ENCODE results near the gene CNMD.
"Not testable (repeated sequence)": the region's sequence is repeated elsewhere in the genome, so short reads cannot be mapped to it uniquely, and the experiment has no call there.

CNMD gene

DNA sequence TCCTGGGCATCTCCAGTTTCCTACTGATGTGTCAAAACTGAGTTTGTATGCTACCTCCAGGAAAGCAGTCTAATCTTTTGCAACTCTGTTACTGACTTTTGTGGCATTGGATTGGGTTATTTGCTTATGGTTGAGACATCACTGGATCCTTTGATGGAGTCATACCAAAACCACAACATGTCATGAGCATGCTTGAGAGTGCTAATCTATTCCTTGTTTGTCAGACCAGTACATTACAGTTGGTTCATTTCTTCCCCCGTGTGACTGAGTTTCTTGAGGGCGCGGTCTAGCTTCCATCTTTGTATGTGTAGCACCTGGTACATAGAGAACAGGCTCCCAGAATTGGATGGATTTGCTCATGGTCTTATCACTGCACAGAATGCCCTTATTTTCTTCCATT lies 43.8 kb downstream of the CNMD start:
- DNase-seq = no peak

DNA sequence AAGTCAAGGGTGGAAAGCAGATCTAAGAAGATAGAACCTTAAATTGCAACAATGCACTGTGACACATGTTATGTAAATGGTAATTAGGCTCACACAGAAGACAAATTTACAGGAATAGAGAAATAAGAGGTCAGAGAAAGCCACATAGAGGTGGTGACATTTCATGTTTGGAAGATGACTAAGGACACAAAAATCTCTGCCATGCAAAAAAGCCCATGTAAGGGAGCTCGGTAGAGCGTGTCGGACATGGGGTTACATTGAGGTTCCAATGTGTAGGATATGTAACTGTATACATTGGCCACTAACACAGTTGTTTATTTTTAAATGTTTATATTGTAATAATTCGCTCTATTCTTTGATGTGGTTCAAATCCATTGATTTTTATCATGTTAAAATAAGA lies 53.2 kb downstream of the CNMD start:
- DNase-seq = no peak

DNA sequence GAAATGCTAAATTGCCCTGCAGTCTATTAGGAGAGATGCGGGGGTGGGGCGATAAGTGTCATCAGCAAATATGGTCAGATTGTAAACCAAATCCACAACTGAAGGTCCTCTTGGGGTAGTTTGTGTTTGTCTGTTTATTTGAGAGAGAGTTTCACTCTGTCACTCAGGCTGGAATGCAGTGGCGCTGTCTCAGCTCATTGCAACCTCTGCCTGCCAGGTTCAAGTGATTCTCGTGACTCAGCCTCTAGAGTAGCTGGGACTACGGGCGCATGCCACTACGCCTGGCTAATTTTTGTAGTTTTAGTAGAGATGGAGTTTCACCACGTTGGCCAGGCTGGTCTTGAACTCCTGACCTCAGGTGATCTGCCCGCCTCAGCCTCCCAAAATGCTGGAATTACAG lies 53.8 kb downstream of the CNMD start:
- not testable (repeated sequence) for DNase-seq

DNA sequence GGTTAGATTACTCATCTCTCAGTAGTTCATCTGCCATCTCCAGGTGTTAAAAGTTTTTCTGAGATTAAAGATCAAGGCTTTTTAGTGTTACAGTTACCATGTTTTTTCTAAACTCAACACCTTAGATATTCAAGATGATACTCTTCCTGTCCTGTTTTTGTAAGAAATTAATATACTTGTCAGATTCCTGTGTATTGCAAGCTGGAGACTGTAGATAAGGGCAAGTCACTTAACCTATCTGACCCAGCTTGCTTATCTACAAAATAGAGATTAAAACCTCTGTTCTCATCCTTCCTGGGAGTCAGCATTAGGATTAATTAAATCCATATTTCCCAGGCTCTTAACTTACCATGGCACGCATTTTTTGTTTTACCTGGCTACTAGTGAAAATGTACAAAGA lies 61.8 kb downstream of the CNMD start:
- DNase-seq = no peak

DNA sequence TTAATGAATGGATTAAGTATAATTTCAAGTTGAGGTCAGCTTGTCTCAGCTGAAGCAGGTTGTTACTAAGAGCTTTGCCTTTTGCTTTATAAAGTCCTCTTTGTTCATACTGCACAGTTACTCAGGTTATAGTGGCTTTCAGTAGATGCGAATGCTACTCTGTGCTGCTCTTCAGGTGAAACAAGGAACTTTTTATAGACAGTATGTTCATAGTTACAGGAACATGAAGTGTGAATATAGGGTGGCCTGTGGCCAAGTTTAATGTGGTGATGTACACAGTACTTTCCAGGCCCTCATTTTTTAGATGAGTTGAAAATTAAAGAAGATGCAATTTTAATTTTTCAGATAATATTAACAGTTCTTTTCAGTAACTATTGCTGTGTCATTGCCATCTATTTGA lies 66.2 kb downstream of the CNMD start:
- no peak for DNase-seq

DNA sequence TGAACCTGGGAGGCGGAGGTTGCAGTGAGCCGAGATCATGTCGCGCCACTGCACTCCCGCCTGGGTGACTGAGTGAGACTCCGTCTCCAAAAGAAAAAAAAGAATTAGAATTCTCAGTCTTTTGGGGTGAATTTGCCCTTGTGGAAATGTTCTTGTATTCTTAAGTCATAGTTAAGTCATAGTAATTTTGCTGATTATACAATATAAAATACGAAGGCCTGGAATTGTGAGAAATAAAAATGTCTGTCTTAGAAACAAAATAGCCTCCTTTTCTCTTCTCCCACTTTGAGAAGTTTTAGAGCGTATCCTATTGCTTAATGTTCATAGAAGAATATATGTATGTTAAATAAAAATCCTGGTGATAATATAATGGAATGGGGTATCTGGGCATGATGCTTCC lies 68.9 kb downstream of the CNMD start:
- DNase-seq = no peak

DNA sequence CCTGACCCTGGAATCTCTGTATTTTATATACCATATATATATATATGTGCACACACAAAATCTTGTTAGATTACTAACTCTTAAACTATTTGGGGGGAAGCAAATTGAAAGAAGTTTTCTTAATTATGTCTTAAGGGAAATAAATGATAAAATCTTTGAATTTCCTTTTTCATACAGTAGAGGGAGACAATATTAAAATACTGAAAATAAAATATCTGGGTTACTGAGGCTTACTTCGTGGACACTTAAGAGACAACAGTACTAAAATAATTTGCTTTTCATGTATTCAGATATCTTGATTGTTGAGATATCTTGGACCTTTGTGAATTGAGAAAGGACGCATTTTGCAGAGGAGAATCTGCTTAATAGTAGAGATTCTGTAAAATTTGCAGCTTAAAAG lies 69.9 kb downstream of the CNMD start:
- no peak for DNase-seq

DNA sequence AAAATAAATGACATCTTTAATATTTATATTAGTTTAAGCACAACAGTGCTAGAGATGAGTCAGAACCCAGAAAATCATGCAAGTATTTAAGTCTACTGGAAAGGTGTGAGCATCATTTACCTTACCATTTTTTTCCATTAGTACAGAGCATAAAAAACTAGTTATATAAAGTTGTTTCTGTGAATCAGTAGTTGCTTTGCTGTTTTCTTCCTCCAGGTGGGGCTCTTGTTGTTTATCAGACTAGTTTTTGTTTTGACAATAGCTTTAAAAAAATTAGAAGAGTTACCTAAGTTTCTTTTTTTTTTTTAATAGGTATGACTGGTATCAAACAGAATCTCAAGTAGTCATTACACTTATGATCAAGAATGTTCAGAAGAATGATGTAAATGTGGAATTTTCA lies 74.3 kb downstream of the CNMD start:
- DNase-seq = no peak

DNA sequence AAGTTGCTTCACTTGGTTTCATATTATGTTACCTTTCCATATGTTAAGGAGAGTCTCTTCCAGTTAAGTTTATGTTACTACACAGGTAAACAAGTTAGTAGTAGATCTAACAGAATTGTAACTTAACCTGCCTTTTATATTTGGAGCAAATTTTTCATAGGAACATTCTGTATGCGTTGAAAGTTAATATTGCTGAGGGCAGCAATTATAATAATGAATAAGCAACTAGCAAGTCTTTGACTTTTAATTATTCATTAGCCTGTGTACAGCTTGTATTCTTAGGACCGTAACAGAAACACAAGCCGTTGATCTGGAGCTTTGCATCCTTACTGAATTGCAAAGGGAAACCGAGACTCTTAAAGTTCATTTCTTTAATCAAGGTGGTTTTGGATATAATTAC lies 75.3 kb downstream of the CNMD start:
- DNase-seq = no peak

DNA sequence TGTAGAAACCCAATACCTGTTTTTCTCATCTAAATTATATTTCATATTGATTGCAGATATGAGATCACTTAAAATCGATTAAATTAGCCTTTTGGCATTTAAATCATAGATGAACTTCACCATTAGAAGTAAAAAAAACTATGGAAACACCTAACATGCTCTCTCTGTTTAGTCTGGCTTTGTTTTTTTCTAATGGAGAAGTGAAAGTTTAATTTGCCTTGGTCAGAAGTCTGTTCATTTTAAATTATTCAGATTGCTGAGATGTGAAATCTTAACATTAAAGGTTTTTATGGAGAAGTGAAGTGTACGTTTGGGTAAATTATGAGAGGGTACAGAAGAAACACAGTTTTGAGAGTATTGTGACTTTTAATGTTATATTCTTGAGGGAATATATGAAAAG lies 80.3 kb downstream of the CNMD start:
- DNase-seq = no peak

Data from nucleus accumbens (tissue), 56 donors.